ENCODE measurements around the gene MATN1.

The MATN1 gene

GRCh38 chr1:30678209-30678608 is 45.2 kb downstream of the MATN1 start:
- no peak for DNase-seq

DNA sequence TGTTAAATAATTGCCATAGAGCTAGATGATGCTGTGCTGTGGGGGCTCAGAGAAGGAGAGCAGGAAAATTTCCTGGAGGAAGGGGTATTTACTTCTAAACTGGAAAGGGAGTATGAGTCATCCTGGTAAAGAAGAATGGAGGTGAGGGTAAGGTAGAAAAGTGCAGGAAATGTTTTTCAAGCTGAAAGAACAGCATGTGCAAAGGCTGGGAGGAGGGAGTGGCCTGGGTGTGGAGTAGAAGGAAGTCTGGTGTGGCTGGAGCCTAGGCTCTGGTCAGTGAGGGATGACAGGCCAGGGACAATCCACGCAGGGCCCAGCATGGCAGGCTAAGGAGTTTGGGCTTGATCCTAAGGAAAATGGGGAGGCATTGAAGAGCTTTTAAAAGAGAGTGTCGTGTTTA is 45.9 kb downstream of the MATN1 start:
- no peak for DNase-seq

DNA sequence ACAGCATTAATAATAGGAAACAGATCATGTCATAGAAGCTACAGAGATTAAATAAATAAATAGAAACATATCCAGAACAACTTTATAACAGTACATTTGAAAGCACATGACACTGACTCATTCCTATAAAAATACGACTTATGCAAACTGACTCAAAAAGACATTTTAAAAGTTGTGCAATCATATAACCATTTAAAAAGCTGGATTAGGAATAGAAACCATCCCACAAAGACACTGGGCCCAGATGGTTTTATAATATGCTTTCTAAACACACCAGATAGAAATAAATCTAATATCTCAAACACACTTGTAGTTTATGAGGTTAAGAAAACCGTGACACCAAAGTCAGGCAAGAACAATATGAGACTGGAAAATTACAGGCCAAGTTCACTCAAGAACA is 47.6 kb downstream of the MATN1 start:
- DNase-seq: no peak

GRCh38 chr1:30675289-30675688 is 48.1 kb downstream of the MATN1 start:
- DNase-seq: no peak

- DNase-seq: no peak
Observed at GRCh38 chr1:30673395-30673794, 50.0 kb downstream of the MATN1 start.

GRCh38 chr1:30672661-30673060 is 50.7 kb downstream of the MATN1 start:
- no peak for DNase-seq

DNA sequence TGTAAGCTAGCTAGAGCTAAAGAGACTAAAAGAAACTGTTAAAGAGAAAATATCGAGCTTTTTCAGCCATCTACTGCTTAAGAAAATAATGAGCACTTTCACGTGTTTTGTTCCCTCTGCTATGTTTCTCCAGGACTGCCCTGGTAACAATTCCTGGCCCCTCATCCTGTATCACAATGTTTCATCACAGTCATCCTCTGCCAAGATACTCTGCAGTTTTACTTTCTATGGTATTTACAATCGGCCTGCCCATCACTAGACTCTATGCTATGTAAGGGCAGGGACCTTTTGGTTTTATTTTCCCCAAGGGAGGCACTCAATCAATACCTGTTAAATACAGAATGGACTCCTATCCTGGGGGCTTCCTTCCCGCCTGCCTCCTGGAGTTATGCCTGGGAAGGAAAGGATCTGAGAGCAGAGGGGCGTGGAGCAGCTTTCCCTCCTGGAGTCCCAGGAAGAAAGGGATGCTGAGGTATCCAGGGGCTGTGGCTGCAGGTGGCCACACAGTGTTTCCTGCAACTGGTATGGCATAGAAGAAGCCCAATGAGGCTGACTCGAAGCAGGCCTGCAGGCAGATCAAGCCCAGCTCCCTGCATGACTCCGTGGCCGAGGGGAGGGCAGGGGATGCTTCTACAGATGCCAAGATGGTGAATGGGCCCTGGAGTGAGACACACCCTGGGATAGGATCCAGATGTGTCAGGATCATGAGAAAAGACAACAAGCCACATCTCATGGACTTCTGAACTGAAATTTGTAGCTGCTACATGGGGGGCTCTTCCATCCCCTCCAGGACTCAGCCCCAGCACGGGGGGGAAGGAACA is 52.9 kb downstream of the MATN1 start:
- DNase-seq: no peak

- DNase-seq: no peak
Observed at GRCh38 chr1:30668546-30669327, 54.6 kb downstream of the MATN1 start.

- DNase-seq: no peak
Observed at GRCh38 chr1:30668024-30668423, 55.4 kb downstream of the MATN1 start.

GRCh38 chr1:30666756-30667273 is 56.6 kb downstream of the MATN1 start:
- no peak for DNase-seq

- peak; percentile 12 for DNase-seq
Observed at GRCh38 chr1:30665216-30666010, 58.0 kb downstream of the MATN1 start.

GRCh38 chr1:30664103-30664755 is 59.2 kb downstream of the MATN1 start:
- DNase-seq: no peak

DNA sequence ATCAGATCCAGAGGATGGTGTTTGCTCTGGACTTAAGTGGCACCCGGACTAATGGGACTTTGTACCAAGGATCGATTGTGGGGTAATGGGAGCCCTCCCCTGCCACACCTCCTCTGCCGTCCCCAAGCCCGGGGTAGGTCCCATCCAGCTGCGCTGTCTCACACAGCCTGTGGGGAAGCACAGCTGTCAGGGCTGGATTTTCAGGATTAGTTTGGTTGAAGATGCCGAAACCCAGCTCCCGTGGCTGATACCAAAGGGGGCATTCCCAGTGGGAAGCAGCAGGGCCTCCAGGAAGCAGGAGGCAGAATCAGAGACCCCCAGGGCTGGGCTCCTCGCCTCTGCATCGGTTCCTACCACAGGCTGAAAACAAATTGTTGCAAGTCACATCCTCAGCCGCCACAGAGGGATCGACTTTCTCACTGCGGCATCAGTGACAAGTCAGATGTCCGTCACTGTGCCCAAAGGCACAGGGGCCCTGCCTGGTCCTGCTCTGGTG is 59.7 kb downstream of the MATN1 start:
- no peak for DNase-seq

DNA sequence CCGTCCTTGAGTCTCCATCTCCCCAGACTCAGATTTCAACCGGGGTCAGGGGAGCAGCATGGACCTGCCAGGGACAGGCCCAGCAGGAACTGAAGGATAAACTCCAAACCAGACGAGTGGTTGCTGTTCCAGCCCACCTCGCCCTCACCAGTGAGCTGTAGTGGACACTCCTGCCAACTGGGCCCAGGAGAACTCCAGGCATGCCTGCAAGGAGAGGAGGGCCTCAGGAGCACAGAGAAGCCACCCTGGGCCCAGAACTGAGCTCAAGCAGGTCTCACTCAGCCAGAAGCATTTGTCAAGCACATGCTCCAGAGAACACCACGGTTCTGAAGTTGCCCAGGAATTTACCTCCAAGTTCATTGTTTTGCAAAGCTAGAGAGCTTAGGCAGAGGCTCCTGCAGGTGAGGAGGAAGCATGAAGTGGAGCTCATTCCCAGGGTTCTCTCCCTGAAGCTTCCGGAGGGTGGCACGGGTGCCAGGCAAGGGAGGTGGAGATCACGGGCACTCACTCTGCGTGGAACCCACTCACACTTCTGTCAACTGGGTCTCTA is 61.0 kb downstream of the MATN1 start:
- DNase-seq: no peak

DNA sequence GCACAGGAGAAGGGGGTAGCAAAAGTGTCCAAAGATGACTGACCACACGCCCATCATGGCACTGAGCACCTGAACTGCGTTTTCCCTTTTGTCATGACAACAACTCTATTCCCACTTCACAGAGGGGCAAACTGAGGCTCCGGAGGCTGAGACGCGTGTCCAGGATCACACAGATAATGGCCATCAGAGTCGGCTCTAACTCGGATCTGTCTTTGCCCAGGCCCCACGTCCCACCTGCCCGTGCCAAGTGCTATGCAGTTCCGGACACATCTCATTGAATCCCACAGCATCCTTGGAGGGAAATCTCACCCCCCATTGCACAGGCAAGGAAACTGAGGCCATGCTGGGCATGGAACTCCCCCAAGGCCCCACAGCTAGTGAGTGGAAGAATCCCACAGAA is 62.1 kb downstream of the MATN1 start:
- DNase-seq: no peak
